GM12878 (cell line): ENCODE results near the gene PPM1E. TPM values are rescaled to one million over a fixed set of nuclear protein-coding genes. Genes with fewer than 3 reads are reported as not detected.

Experiments
- ATAC-seq: fragments of 200-7000 bp; cut with Tn5 transposase; 3 replicates; pipeline ENCODE4 v1.9.1; 2020; ENCODE audit warnings: mild to moderate bottlenecking, moderate library complexity
- BruUV-seq: library from RNA; stranded (reverse); fragments of 400-500 nt; replicated peaks from 2 replicates; lab custom pipeline; 2021; lab: Mats Ljungman, UMichigan
- CTCF ChIA-PET: fragments of 300-600 bp; sonication (Branson Sonifier 250); formaldehyde crosslinking; extraction: SDS; loops from one replicate; lab custom pipeline; 2021; ENCODE audit warnings: inconsistent platforms; lab: Yijun Ruan, JAX
- POLR2A ChIA-PET: fragments of 350-600 bp; formaldehyde crosslinking; extraction: SDS; loops from one replicate; lab custom pipeline; 2021; ENCODE audit warnings: inconsistent platforms; lab: Charles Lee
- RAD21 ChIA-PET: fragments of 300-600 bp; sonication (Branson Sonifier 250); formaldehyde crosslinking; loops from one replicate; lab custom pipeline; 2023; ENCODE audit warnings: antibody characterized with exemption; ENCODE audit not compliant: unreplicated experiment; lab: Charles Lee
- SMC1A ChIA-PET: fragments of 300-600 bp; sonication (Branson Sonifier 250); formaldehyde crosslinking; loops from one replicate; lab custom pipeline; 2023; ENCODE audit not compliant: unreplicated experiment, uncharacterized antibody; lab: Charles Lee
- DNase-seq: peaks from one replicate; pipeline ENCODE4 v3.0.0-alpha.2; 2011; ENCODE audit warnings: low read depth, low spot score
- FAIRE-seq: peaks from 3 replicates; lab custom pipeline; 2011; peaks lifted over from hg19 to GRCh38; lab: Jason Lieb, UNC
- H2AFZ ChIP-seq: 2 replicates; pipeline ENCODE4 v1.6.0; 2011; ENCODE audit warnings: low read depth, low read length, control low read depth; ENCODE audit not compliant: control insufficient read depth
- H3K27ac ChIP-seq: 2 replicates; pipeline ENCODE4 v1.5.1; 2011; ENCODE audit warnings: control low read depth; ENCODE audit not compliant: control insufficient read depth, insufficient read depth
- H3K27me3 ChIP-seq, 2 experiments: replicated peaks in 1 of 2; 2 replicates each; pipeline versions ENCODE4 v1.6.0 to v1.6.1; 2011; ENCODE audit warnings: low read length in 1 of 2; ENCODE audit not compliant: control insufficient read depth in 2 of 2, insufficient read depth in 2 of 2
- H3K36me3 ChIP-seq, 2 experiments: 2 replicates each; pipeline ENCODE4 v1.5.1; 2011; ENCODE audit warnings: low read length in 1 of 2; ENCODE audit not compliant: control insufficient read depth in 2 of 2, insufficient read depth in 2 of 2
- H3K4me1 ChIP-seq: 2 replicates; pipeline ENCODE4 v1.6.1; 2011; ENCODE audit warnings: mild to moderate bottlenecking, low read length, moderate library complexity, mixed read lengths; ENCODE audit not compliant: control insufficient read depth, insufficient read depth
- H3K4me2 ChIP-seq: 2 replicates; pipeline ENCODE4 v1.6.0; 2011; ENCODE audit warnings: control low read depth; ENCODE audit not compliant: control insufficient read depth, insufficient read depth
- H3K4me3 ChIP-seq: fragments of 200-600 bp; sonication (generic); 2 replicates; pipeline ENCODE4 v1.5.1; 2016
- H3K79me2 ChIP-seq: 2 replicates; pipeline ENCODE4 v1.6.0; 2011; ENCODE audit warnings: low read length; ENCODE audit not compliant: control insufficient read depth, insufficient read depth
- H3K9ac ChIP-seq: 2 replicates; pipeline ENCODE4 v1.8.0; 2011; ENCODE audit warnings: low read length, control low read depth, mixed read lengths; ENCODE audit not compliant: control insufficient read depth, insufficient read depth
- H3K9me3 ChIP-seq: replicated peaks from 3 replicates; pipeline ENCODE4 v1.5.1; 2011; ENCODE audit warnings: mild to moderate bottlenecking, low read length; ENCODE audit not compliant: control insufficient read depth, insufficient read depth
- H4K20me1 ChIP-seq: 2 replicates; pipeline ENCODE4 v1.6.0; 2011; ENCODE audit not compliant: control insufficient read depth, insufficient read depth
- BCL3 ChIP-seq: IDR thresholded peaks from 2 replicates; pipeline ENCODE4 v1.6.1; 2011; ENCODE audit warnings: borderline replicate concordance, low read depth, mild to moderate bottlenecking, moderate library complexity, low read length; ENCODE audit not compliant: insufficient read depth, poor library complexity, severe bottlenecking
- EZH2 ChIP-seq: IDR thresholded peaks from 2 replicates; pipeline ENCODE4 v1.6.1; 2012; ENCODE audit warnings: low read depth, mild to moderate bottlenecking, control low read depth, inconsistent platforms, low read length, borderline replicate concordance; ENCODE audit not compliant: control insufficient read depth
- MYC ChIP-seq: IDR thresholded peaks from 2 replicates; pipeline ENCODE4 v1.6.1; 2011; ENCODE audit warnings: mild to moderate bottlenecking, low read length, moderate library complexity, inconsistent platforms; ENCODE audit not compliant: insufficient read depth, insufficient replicate concordance, insufficient read length, severe bottlenecking
- PAX8 ChIP-seq: fragments of 450-650 bp; IDR thresholded peaks from 2 replicates; pipeline ENCODE4 v1.6.1; 2017; ENCODE audit warnings: mild to moderate bottlenecking, moderate library complexity
- RAD51 ChIP-seq: fragments of 450-650 bp; IDR thresholded peaks from 2 replicates; pipeline ENCODE4 v1.6.1; 2016; ENCODE audit warnings: moderate library complexity, mild to moderate bottlenecking, inconsistent platforms
- SPI1 ChIP-seq: IDR thresholded peaks from 2 replicates; pipeline ENCODE4 v1.6.1; 2011; ENCODE audit warnings: low read depth, mild to moderate bottlenecking, low read length, moderate library complexity, borderline replicate concordance; ENCODE audit not compliant: insufficient read depth
- STAT1 ChIP-seq: fragments of 450-650 bp; conservative IDR thresholded peaks from 2 replicates; pipeline ENCODE4 v1.6.1; 2014; ENCODE audit warnings: antibody characterized with exemption, mild to moderate bottlenecking
- USF2 ChIP-seq: IDR thresholded peaks from 2 replicates; pipeline ENCODE4 v1.6.1; 2011; ENCODE audit warnings: low read depth, low read length, improper control_type of control experiment, borderline replicate concordance
- WRNIP1 ChIP-seq: IDR thresholded peaks from 2 replicates; pipeline ENCODE4 v1.6.1; 2011; ENCODE audit warnings: low read depth, low read length, improper control_type of control experiment, borderline replicate concordance
- ZNF384 ChIP-seq: IDR thresholded peaks from 2 replicates; pipeline ENCODE4 v1.6.1; 2012; ENCODE audit warnings: low read depth, mild to moderate bottlenecking, low read length, improper control_type of control experiment, borderline replicate concordance
- WGBS: methylation state at CpG from one replicate; pipeline ENCODE4 v1.1.6; 2016; ENCODE audit warnings: low lambda C conversion rate; ENCODE audit not compliant: insufficient replicate concordance, insufficient coverage; ENCODE audit errors: missing lambda C conversion rate; 5-methylcytosine and 5-hydroxymethylcytosine counted together
- in situ Hi-C: fragments of 300-500 bp; cut with MboI; formaldehyde crosslinking; loops from 9 replicates; pipeline ENCODE4 v1.14.3; 2018; ENCODE audit warnings: mixed read lengths
- intact Hi-C: fragments of 100-400 bp; cut with micrococcal nuclease; formaldehyde crosslinking; loops from one replicate; pipeline ENCODE4 v1.14.2; 2022; ENCODE audit not compliant: unreplicated experiment
- polyA plus RNA-seq, 11 experiments: library from polyadenylated mRNA; depleted of rRNA in 4 of 11; unstranded in 6 of 11; stranded (reverse) in 5 of 11; fragments of >200 nt; fragmentation: Nextera tagmentation in 4 of 11; fragmentation: Illumina TruSeq in 1 of 11; extraction: Ambion mirVana in 4 of 11; extraction: Trizol in 1 of 11; gene quantifications; 1 replicate in 1 of 11; 2 replicates in 10 of 11; pipeline versions ENCODE4 v1.2.1 to v1.2.3, GENCODE V29; 2011 to 2016; ENCODE audit warnings: inconsistent platforms in 2 of 11, missing spikeins in 2 of 11, low read depth in 1 of 11
- total RNA-seq, 4 experiments: library from RNA; depleted of rRNA in 3 of 4; stranded (reverse); fragments of >200 nt in 3 of 4; fragmentation: Illumina TruSeq in 1 of 4; extraction: Trizol in 1 of 4; gene quantifications; 2 replicates each; pipeline versions ENCODE4 v1.2.1 to v1.2.3, GENCODE V29; 2013 to 2021

Gene PPM1E
- total and polyA plus RNA-seq, 10 of the 15 experiments (the other 5 are each of a cell fraction or from before 2014, with no cell fraction given), result 0.07 to 0.28 (median 0.16) TPM

- POLR2A ChIA-PET, result no interaction called here
- intact Hi-C loops (no loop called here), in situ Hi-C loops (no loop called here)
- H4K20me1 ChIP-seq, result no peaks in the 10 kb centered on the region
- no peaks in the 10 kb centered on the region for H3K36me3 ChIP-seq
- H3K27me3 ChIP-seq, result no peaks in the 10 kb centered on the region
- no peak overlapping the region for H3K4me2 ChIP-seq
- ATAC-seq (no peak), FAIRE-seq (no peak), DNase-seq (no peak)
- WGBS, result 44% methylated on average over 5 of the region's 5 CpGs
- no peak overlapping the region for H3K9ac ChIP-seq
- H2AFZ ChIP-seq, result no peak overlapping the region
- H3K4me3 ChIP-seq, result no peak overlapping the region
- RAD21 ChIA-PET, result no interaction called here
- SMC1A ChIA-PET, result interaction anchor here (1.5 kb wide), 1 partner anchor 10 kb away, joined by 5 read pairs; no protein-coding TSS in a partner anchor
- H3K27ac ChIP-seq, result no peak overlapping the region
- no peaks in the 10 kb centered on the region for H3K79me2 ChIP-seq
- CTCF ChIA-PET, result no interaction called here
- BruUV-seq, result no TSS peak
- H3K9me3 ChIP-seq, result no peaks in the 10 kb centered on the region
- no peak for TF ChIP-seq PAX8
- TF ChIP-seq MYC, result no peak
- TF ChIP-seq STAT1, result no peak
- TF ChIP-seq USF2, result no peak
- no peak for TF ChIP-seq SPI1
- no peak for TF ChIP-seq BCL3
- TF ChIP-seq EZH2, result no peak
- no peak for TF ChIP-seq RAD51
- TF ChIP-seq WRNIP1, result no peak
- no peak for TF ChIP-seq ZNF384
- no peaks in the 10 kb centered on the region for H3K4me1 ChIP-seq
These were observed 143.5 kb downstream of the PPM1E start for GRCh38 chr17:58899191-58899590.
